HCT116 (cell line): Measurements from ENCODE around the gene RALGPS1.

ENCODE experiments used
- CTCF ChIP-seq, 3 experiments: fragments of 200-600 bp in 1 of 3; sonication (generic) in 1 of 3; IDR thresholded peaks in 2 of 3; conservative IDR thresholded peaks in 1 of 3; 2 replicates each; pipeline ENCODE4 v1.5.1; 2012 to 2017; ENCODE audit warnings: low read depth in 2 of 3, low read length in 2 of 3, antibody characterized with exemption in 1 of 3, borderline replicate concordance in 1 of 3, control low read depth in 1 of 3, mild to moderate bottlenecking in 1 of 3, mixed read lengths in 1 of 3, mixed run types in 1 of 3, moderate library complexity in 1 of 3; ENCODE audit not compliant: insufficient read depth in 1 of 3
- EZH2 ChIP-seq: fragments of 200-600 bp; sonication (generic); IDR thresholded peaks from 2 replicates; pipeline ENCODE4 v1.6.1; 2017; ENCODE audit warnings: antibody characterized with exemption, mixed run types
- MAX ChIP-seq: IDR thresholded peaks from 2 replicates; pipeline ENCODE4 v1.6.1; 2012
- RAD21 ChIP-seq: IDR thresholded peaks from 2 replicates; pipeline ENCODE4 v1.6.1; 2012; ENCODE audit warnings: low read depth, mild to moderate bottlenecking
- SP1 ChIP-seq: IDR thresholded peaks from 2 replicates; pipeline ENCODE4 v1.6.1; 2012; ENCODE audit warnings: low read depth

DNA sequence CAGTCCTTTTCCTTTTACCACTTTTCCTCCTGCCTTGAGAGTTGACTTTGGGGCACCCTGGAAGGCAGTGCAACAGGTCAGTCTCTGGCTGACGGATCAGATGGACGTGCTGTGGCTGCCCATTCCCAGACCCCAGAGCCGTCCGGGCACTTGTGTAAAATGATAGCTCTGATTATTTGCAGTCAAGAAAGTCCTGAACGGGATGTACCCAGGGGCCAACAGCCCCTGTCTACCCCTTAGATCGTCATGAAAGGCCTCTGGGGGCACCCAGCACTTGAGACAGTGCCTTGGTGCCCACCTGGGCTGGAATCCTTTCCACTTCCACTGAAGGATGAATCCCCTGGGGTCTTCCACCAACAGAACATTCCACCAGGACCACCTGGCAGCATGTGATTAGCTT, 225.6 kb downstream of the RALGPS1 start:
- no peak for TF ChIP-seq RAD21
- no peak for TF ChIP-seq MAX
- TF ChIP-seq CTCF (IDR thresholded peaks at IDR 0.05 in 2 of 3, conservative IDR thresholded peaks at IDR 0.05 in 1 of 3; ENCODE audit: borderline replicate concordance in 1 of 3, insufficient read depth in 1 of 3, low read depth in 2 of 3, low read length in 2 of 3) = no peak
- no peak for TF ChIP-seq SP1
- no peak for TF ChIP-seq EZH2
